ENCODE data around the gene HGFAC.

The HGFAC gene

GRCh38 chr4:3441501-3442459 lies at the start of gene HGFAC:
TSS of gene HGFAC (plus strand) at chr4:3441968. CDS start at chr4:3442002, 34 bp downstream.
- in situ Hi-C loops (cut with MboI; ENCODE audit: low sequenced_read_pairs) = no loop called here

DNA sequence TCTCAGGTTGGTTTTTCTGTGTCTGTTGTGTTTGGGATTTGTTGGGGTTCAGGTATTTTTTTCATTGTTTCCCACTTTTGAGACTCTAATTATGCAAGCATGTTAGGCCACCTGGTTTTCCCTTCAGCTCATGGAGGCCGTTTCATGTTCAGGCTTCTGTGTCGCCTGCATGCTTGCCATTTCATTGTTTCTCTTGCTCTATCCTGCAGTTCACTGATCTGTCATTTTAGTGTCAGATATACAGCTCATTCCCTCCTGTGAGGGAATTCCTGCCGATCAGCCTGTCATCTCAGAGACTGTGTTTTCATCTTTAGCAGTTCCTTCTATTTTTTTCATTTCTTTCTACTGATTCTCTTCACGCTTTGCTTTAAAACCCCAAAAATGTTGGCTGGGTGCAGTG lies 49.4 kb upstream of the HGFAC start:
- in situ Hi-C loops (cut with MboI; ENCODE audit: low sequenced_read_pairs) = no loop called here

GRCh38 chr4:3393171-3393570 lies 48.6 kb upstream of the HGFAC start:
- in situ Hi-C loops (cut with MboI; ENCODE audit: low sequenced_read_pairs) = no loop called here

DNA sequence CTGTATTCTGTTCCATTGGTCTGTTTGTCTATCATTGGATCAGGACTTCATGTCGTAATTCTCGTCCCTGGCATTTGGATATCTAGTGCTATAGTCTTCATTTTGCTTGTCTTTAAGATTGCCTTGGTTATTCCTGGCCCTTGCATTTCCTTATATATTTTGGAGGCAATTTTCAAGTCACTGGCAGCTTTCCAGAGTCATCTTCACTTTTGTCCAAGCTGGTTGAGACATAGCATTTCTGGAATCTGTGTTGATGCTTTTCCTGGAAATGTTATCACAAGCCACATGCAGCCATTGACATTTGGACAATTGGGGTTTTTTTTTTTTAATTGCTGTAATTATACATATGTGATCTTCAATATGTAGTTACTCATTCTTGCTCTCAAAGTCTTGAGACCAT lies 45.2 kb upstream of the HGFAC start:
- in situ Hi-C loops (cut with MboI; ENCODE audit: low sequenced_read_pairs) = no loop called here

DNA sequence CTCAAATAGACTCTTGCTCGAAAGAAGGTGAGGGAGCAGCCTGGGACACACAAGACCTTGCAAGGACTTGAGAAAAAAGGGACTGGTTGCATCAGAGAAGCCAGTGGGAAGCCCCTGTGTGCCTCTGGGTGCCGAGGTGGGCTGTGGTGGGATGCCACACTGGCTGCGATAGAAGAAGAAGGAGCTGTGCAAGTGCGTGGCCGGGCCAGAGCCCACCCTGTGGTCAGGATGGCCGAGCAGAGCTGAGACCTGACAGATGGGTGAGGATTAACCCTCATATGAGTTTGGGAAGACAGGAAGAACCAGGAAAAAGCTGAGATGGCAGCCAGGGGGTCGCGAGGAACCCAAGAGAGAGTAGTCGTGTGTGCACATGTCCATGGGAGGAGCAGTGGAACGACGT lies 44.6 kb upstream of the HGFAC start:
- in situ Hi-C loops (cut with MboI; ENCODE audit: low sequenced_read_pairs) = no loop called here

- in situ Hi-C loops (cut with MboI; ENCODE audit: low sequenced_read_pairs) = no loop called here
Measured at GRCh38 chr4:3399277-3400194, 42.2 kb upstream of the HGFAC start.

GRCh38 chr4:3401436-3402171 lies 40.2 kb upstream of the HGFAC start:
- in situ Hi-C loops (cut with MboI; ENCODE audit: low sequenced_read_pairs) = no loop called here

DNA sequence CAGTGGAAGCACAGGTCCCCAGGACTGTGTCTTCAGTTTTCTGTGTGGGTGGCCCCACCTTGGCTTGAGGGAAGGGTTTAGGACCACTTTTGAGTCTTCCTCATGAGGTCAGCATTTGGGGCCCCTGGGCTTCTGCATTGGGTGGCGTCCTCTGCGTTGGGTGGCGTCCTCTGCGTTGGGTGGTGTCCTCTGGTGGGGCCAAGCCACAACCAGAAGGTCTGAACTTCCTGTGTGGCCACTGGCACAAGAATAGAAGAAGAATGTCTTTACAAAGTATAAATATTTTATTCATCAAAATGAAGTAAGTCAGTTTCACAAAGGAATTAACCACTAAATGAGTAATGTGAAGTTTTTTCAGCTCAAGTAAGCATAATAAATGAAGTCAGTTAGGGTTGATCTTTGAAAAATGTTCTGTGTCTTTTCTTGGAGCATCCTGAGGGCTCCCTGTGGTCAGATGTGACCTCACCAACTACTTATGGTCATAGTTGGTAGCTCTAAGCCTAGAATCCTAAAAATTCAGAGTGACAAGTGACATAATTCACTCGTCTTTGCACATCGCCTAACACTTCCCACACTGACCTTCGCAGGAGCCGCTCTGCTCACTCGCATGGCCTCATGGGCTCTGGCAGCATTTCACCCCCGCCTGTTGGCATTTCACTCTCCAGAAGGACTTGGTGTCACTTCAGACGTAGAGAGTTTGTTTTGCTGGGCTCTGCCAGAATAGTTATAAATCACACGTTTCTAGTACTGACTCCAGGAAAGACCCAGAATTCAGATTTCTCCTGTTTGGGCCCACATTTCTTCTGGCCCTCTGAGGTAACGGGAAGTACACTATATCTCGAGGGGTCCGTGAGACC lies 39.0 kb upstream of the HGFAC start:
- in situ Hi-C loops (cut with MboI; ENCODE audit: low sequenced_read_pairs) = no loop called here

- in situ Hi-C loops (cut with MboI; ENCODE audit: low sequenced_read_pairs) = no loop called here
Measured at GRCh38 chr4:3403348-3403906, 38.3 kb upstream of the HGFAC start.

DNA sequence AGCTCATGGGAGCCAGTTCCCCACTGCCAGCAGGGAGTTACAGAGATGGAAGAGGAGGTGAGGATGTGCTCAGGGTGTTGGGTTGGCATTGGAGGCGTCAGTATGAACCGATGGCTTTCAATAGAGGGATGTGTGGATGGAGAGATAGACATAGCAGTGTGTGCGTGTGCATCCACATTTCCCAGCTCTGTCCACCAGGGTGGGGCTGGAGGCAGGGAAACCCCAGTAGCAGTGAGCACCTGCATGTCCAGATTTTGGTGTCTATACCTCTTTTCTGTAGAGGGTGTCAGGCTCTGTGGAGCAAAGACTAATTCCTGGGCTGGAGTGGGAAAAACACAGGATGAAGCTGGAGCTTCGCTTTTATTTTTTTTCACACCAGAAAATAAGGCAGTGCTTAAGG lies 37.2 kb upstream of the HGFAC start:
- in situ Hi-C loops (cut with MboI; ENCODE audit: low sequenced_read_pairs) = no loop called here

GRCh38 chr4:3405176-3405575 lies 36.6 kb upstream of the HGFAC start:
- in situ Hi-C loops (cut with MboI; ENCODE audit: low sequenced_read_pairs) = no loop called here

DNA sequence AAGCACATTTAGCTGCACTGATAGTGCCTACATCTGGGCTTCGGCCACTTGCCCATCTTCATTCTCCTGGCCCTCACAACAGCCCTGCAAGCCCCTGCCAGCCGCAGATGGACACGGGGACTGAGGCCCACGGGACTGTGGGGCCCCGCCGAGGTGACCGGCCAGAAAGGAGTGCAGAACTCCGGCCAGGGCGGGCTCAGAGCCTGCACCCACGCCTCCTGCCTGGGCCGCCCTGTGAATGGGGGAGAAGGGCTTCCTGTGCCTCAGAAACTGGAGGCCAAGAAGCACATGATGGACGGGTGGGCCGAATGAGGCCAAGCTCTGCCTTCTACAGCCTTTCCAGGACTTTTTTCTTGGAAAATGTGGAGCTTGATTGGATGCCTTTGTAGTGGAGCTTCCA lies 35.7 kb upstream of the HGFAC start:
- in situ Hi-C loops (cut with MboI; ENCODE audit: low sequenced_read_pairs) = no loop called here

- in situ Hi-C loops (cut with MboI; ENCODE audit: low sequenced_read_pairs) = no loop called here
Measured at GRCh38 chr4:3406431-3406830, 35.3 kb upstream of the HGFAC start.

- in situ Hi-C loops (cut with MboI; ENCODE audit: low sequenced_read_pairs) = no loop called here
Measured at GRCh38 chr4:3407171-3407771, 34.5 kb upstream of the HGFAC start.

GRCh38 chr4:3407930-3408792 lies 33.6 kb upstream of the HGFAC start:
- in situ Hi-C loops (cut with MboI; ENCODE audit: low sequenced_read_pairs) = no loop called here

- in situ Hi-C loops (cut with MboI; ENCODE audit: low sequenced_read_pairs) = no loop called here
Measured at GRCh38 chr4:3408793-3409330, 32.9 kb upstream of the HGFAC start.

DNA sequence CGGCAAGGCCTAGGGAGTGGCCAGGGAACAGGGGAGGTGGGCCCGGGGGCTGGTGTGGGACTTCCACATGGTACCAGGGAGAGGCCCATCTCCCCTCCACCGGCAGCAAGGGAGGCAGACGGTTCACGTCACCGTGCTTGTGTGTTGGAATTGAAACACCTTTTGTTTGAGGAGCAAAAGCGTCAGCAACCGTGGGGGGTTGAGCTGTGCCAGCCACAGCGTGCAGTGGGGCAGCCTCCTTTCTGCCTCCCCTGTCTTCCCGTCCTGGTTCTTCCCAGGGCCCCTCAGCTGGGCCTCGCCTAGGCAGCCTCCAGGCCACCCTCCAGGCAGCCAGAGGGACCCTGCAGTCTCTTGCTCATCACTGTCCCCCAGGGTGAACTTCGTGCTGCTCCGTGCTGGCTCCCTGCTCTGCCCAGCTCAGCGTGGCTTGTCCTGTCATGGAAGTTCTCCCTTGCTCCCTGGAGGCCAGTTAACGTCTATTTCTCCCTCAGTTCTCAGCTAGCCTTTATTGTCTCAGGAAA lies 32.1 kb upstream of the HGFAC start:
- in situ Hi-C loops (cut with MboI; ENCODE audit: low sequenced_read_pairs) = no loop called here

Measured in hTERT RPE-1 (cell line).